Hippocampal formation (tissue), 2 donors: Measurements from ENCODE around the gene CNIH3.

Experiments
- DNase-seq, 2 donors: peaks; one replicate each; lab custom pipeline; 2025; lab: John Stamatoyannopoulos, UW

The CNIH3 gene

GRCh38 chr1:224721000-224721399, 104.9 kb downstream of the CNIH3 start:
- DNase-seq: no peak

- no peak for DNase-seq
These were observed 106.7 kb downstream of the CNIH3 start for GRCh38 chr1:224722838-224723237.

- DNase-seq: no peak
These were observed 108.4 kb downstream of the CNIH3 start for GRCh38 chr1:224724566-224724965.

- no peak for DNase-seq
These were observed 110.5 kb downstream of the CNIH3 start for GRCh38 chr1:224726441-224727182.

GRCh38 chr1:224727351-224728289, 111.5 kb downstream of the CNIH3 start:
- no peak for DNase-seq

- DNase-seq: no peak
These were observed 114.4 kb downstream of the CNIH3 start for GRCh38 chr1:224730540-224730939.

- DNase-seq: no peak
These were observed 114.8 kb downstream of the CNIH3 start for GRCh38 chr1:224730965-224731364.

GRCh38 chr1:224731633-224732032, 115.5 kb downstream of the CNIH3 start:
- no peak for DNase-seq

GRCh38 chr1:224732377-224733026, 116.4 kb downstream of the CNIH3 start:
- no peak for DNase-seq

GRCh38 chr1:224733027-224733911, 117.2 kb downstream of the CNIH3 start:
- DNase-seq: no peak

- no peak for DNase-seq
These were observed 118.3 kb downstream of the CNIH3 start for GRCh38 chr1:224734261-224734935.

GRCh38 chr1:224735159-224735558, 119.0 kb downstream of the CNIH3 start:
- DNase-seq: no peak

- DNase-seq: peak; percentile 22 to 32
These were observed 120.7 kb downstream of the CNIH3 start for GRCh38 chr1:224736619-224737352.

GRCh38 chr1:224737353-224737727, 121.2 kb downstream of the CNIH3 start:
- DNase-seq: no peak

GRCh38 chr1:224739303-224739996, 123.3 kb downstream of the CNIH3 start:
- no peak for DNase-seq

GRCh38 chr1:224739997-224740684, 124.0 kb downstream of the CNIH3 start:
- DNase-seq: no peak

GRCh38 chr1:224740685-224741052, 124.6 kb downstream of the CNIH3 start:
- no peak for DNase-seq

GRCh38 chr1:224742349-224742748, 126.2 kb downstream of the CNIH3 start:
- no peak for DNase-seq

- DNase-seq: no peak
These were observed 127.6 kb downstream of the CNIH3 start for GRCh38 chr1:224743608-224744164.
